H7 (cell line): Measurements from ENCODE around the gene CMTM7. TPM values are rescaled to one million over a fixed set of nuclear protein-coding genes. Genes with fewer than 3 reads are reported as not detected.
"Not testable (repeated sequence)": the region's sequence is repeated elsewhere in the genome, so short reads cannot be mapped to it uniquely, and the experiment has no call there.

Experiments used
- DNase-seq: peaks from one replicate; pipeline ENCODE4 v3.0.0; 2012
- H3K27me3 ChIP-seq: 2 replicates; pipeline ENCODE4 v1.6.0; 2011; ENCODE audit warnings: mild to moderate bottlenecking, low read length; ENCODE audit not compliant: control insufficient read depth, insufficient read depth
- H3K36me3 ChIP-seq: replicated peaks from 2 replicates; pipeline ENCODE4 v1.5.1; 2011; ENCODE audit warnings: low read length; ENCODE audit not compliant: control insufficient read depth, insufficient read depth
- H3K4me3 ChIP-seq: 2 replicates; pipeline ENCODE4 v1.5.1; 2011; ENCODE audit warnings: low read depth, mild to moderate bottlenecking, control low read depth, low read length, moderate library complexity; ENCODE audit not compliant: insufficient read depth
- total RNA-seq: library from RNA; depleted of rRNA; stranded (reverse); fragments of >200 nt; shearing (Covaris generic); gene quantifications from 2 replicates; pipeline ENCODE4 v1.2.3, GENCODE V29; 2014

The CMTM7 gene
- total RNA-seq, 1 experiment from 2014 or later = 15.3 TPM

GRCh38 chr3:32432045-32432710 lies 40.5 kb downstream of the CMTM7 start:
- H3K27me3 ChIP-seq = no peaks in the 10 kb centered on the region
- no peaks in the 10 kb centered on the region; the same call in 1 of the 2 replicates for H3K36me3 ChIP-seq
- no peak for DNase-seq
- no peak overlapping the region for H3K4me3 ChIP-seq

GRCh38 chr3:32432711-32433530 lies 41.3 kb downstream of the CMTM7 start:
- Histone ChIP-seq H3K4me3 (no peak overlapping the region), H3K27me3 (no peaks in the 10 kb centered on the region), H3K36me3 (no peaks in the 10 kb centered on the region; the same call in 1 of the 2 replicates)
- DNase-seq = no peak

- no peak for DNase-seq
- no peaks in the 10 kb centered on the region; the same call in 1 of the 2 replicates for H3K36me3 ChIP-seq
- no peaks in the 10 kb centered on the region for H3K27me3 ChIP-seq
- no peak overlapping the region for H3K4me3 ChIP-seq
These were observed 42.6 kb downstream of the CMTM7 start for GRCh38 chr3:32434206-32434605.

- no peaks in the 10 kb centered on the region for H3K27me3 ChIP-seq
- H3K36me3 ChIP-seq = no peaks in the 10 kb centered on the region; the same call in 1 of the 2 replicates
- no peak for DNase-seq
- no peak overlapping the region for H3K4me3 ChIP-seq
These were observed 44.5 kb downstream of the CMTM7 start for GRCh38 chr3:32435911-32436815.

GRCh38 chr3:32436816-32437189 lies 45.1 kb downstream of the CMTM7 start:
- Histone ChIP-seq H3K27me3 (no peaks in the 10 kb centered on the region), H3K36me3 (no peaks in the 10 kb centered on the region), H3K4me3 (no peak overlapping the region)
- no peak for DNase-seq

GRCh38 chr3:32437896-32438295 lies 46.2 kb downstream of the CMTM7 start:
- no peak for DNase-seq

GRCh38 chr3:32438596-32439344 lies 47.1 kb downstream of the CMTM7 start:
- H3K36me3 ChIP-seq = no peaks in the 10 kb centered on the region
- no peaks in the 10 kb centered on the region for H3K27me3 ChIP-seq
- no peak for DNase-seq
- H3K4me3 ChIP-seq = no peak overlapping the region

More at GRCh38 chr3:32437896-32438295, 46.2 kb downstream of the CMTM7 start:
- no peak overlapping the region for H3K4me3 ChIP-seq
- H3K27me3 ChIP-seq = no peaks in the 10 kb centered on the region
- no peaks in the 10 kb centered on the region for H3K36me3 ChIP-seq

GRCh38 chr3:32439421-32439820 lies 47.8 kb downstream of the CMTM7 start:
- H3K27me3 ChIP-seq, DNase-seq, H3K36me3 ChIP-seq: not testable (repeated sequence)

GRCh38 chr3:32440611-32441350 lies 49.1 kb downstream of the CMTM7 start:
- no peak for DNase-seq
- Histone ChIP-seq H3K27me3 (no peaks in the 10 kb centered on the region), H3K36me3 (no peaks in the 10 kb centered on the region), H3K4me3 (no peak overlapping the region)

More at GRCh38 chr3:32439421-32439820, 47.8 kb downstream of the CMTM7 start:
- not testable (repeated sequence) for H3K4me3 ChIP-seq

GRCh38 chr3:32442766-32443165 lies 51.1 kb downstream of the CMTM7 start:
- Histone ChIP-seq H3K36me3 (no peaks in the 10 kb centered on the region), H3K4me3 (no peak overlapping the region), H3K27me3 (no peaks in the 10 kb centered on the region)
- no peak for DNase-seq

GRCh38 chr3:32443478-32443877 lies 51.8 kb downstream of the CMTM7 start:
- no peak for DNase-seq
- no peaks in the 10 kb centered on the region for H3K27me3 ChIP-seq
- no peaks in the 10 kb centered on the region for H3K36me3 ChIP-seq
- H3K4me3 ChIP-seq = no peak overlapping the region

- Histone ChIP-seq H3K27me3 (no peaks in the 10 kb centered on the region), H3K4me3 (no peak overlapping the region), H3K36me3 (peaks cover 4% of the 10 kb centered on the region)
- no peak for DNase-seq
These were observed 56.3 kb downstream of the CMTM7 start for GRCh38 chr3:32447865-32448400.
